Ascending aorta (tissue), 2 donors: ENCODE measurements around the gene FBXO40. TPM values are rescaled to one million over a fixed set of nuclear protein-coding genes. Genes with fewer than 3 reads are reported as not detected.

Source experiments
- DNase-seq, 2 donors: peaks; one replicate each; pipeline ENCODE4 v3.0.0-alpha.2; 2019; ENCODE audit warnings: low spot score in 2 of 2
- H3K27ac ChIP-seq, 2 donors: fragments of 200-600 bp; sonication (generic); one replicate each; pipeline ENCODE4 v1.5.1; 2016 to 2017; ENCODE audit warnings: mild to moderate bottlenecking in 1 of 2
- H3K27me3 ChIP-seq: fragments of 200-600 bp; sonication (generic); one replicate; pipeline ENCODE4 v1.5.1; 2017
- H3K36me3 ChIP-seq, 2 donors: fragments of 200-600 bp; sonication (generic); one replicate each; pipeline ENCODE4 v1.5.1; 2016
- H3K4me1 ChIP-seq, 2 donors: fragments of 200-600 bp; sonication (generic); one replicate each; pipeline ENCODE4 v1.5.1; 2016 to 2017; ENCODE audit warnings: mild to moderate bottlenecking in 1 of 2
- H3K4me3 ChIP-seq, 2 donors: fragments of 200-600 bp; sonication (generic); one replicate each; pipeline ENCODE4 v1.5.1; 2016 to 2017; ENCODE audit warnings: mild to moderate bottlenecking in 1 of 2
- H3K9me3 ChIP-seq, 2 donors: fragments of 200-600 bp; sonication (generic); one replicate each; pipeline ENCODE4 v1.5.1; 2016
- CTCF ChIP-seq, 3 experiments: fragments of 200-600 bp in 2 of 3; fragments of 450-650 bp in 1 of 3; sonication (generic) in 2 of 3; IDR thresholded peaks; one replicate each; pipeline ENCODE4 v1.5.1; 2016 to 2019; ENCODE audit warnings: antibody characterized with exemption in 3 of 3, mild to moderate bottlenecking in 1 of 3, moderate library complexity in 1 of 3
- intact Hi-C: fragments of 100-400 bp; cut with DNase I; formaldehyde crosslinking; loops from one replicate; pipeline ENCODE4 v1.15.1; 2023
- total RNA-seq: library from RNA; depleted of rRNA; stranded (reverse); fragments of >200 nt; gene quantifications from one replicate; pipeline ENCODE4 v1.1.0, GENCODE V29; 2016

FBXO40 gene
- total RNA-seq, 1 donor from 2014 or later = not detected

GRCh38 chr3:121630355-121630754, 37.2 kb downstream of the FBXO40 start:
- intact Hi-C loops = no loop called here
- DNase-seq = no peak
- Histone ChIP-seq H3K27me3 (no peaks in the 10 kb centered on the region), H3K4me3 (no peak overlapping the region), H3K36me3 (no peaks in the 10 kb centered on the region), H3K4me1 (no peaks in the 10 kb centered on the region), H3K9me3 (no peaks in the 10 kb centered on the region), H3K27ac (no peak overlapping the region)
- TF ChIP-seq CTCF (IDR thresholded peaks at IDR 0.05) = no peak

- H3K4me1 ChIP-seq = no peaks in the 10 kb centered on the region
- H3K36me3 ChIP-seq = no peaks in the 10 kb centered on the region
- H3K27me3 ChIP-seq = no peaks in the 10 kb centered on the region
- no peak overlapping the region for H3K4me3 ChIP-seq
- no peak for DNase-seq
- H3K27ac ChIP-seq = no peak overlapping the region
- no peaks in the 10 kb centered on the region for H3K9me3 ChIP-seq
- no peak for TF ChIP-seq CTCF (IDR thresholded peaks at IDR 0.05)
- intact Hi-C loops = no loop called here
Measured at GRCh38 chr3:121637922-121638321, 44.7 kb downstream of the FBXO40 start.

GRCh38 chr3:121641127-121641526, 47.9 kb downstream of the FBXO40 start:
- H3K4me1 ChIP-seq = no peaks in the 10 kb centered on the region
- no peaks in the 10 kb centered on the region for H3K36me3 ChIP-seq
- no peak overlapping the region for H3K27ac ChIP-seq
- no peak for DNase-seq
- H3K4me3 ChIP-seq = no peak overlapping the region
- intact Hi-C loops = no loop called here
- TF ChIP-seq CTCF (IDR thresholded peaks at IDR 0.05) = no peak
- no peaks in the 10 kb centered on the region for H3K9me3 ChIP-seq
- H3K27me3 ChIP-seq = no peaks in the 10 kb centered on the region

- Histone ChIP-seq H3K27me3 (no peaks in the 10 kb centered on the region), H3K27ac (no peak overlapping the region), H3K4me1 (no peaks in the 10 kb centered on the region), H3K9me3 (no peaks in the 10 kb centered on the region), H3K4me3 (no peak overlapping the region), H3K36me3 (no peaks in the 10 kb centered on the region)
- no peak for TF ChIP-seq CTCF (IDR thresholded peaks at IDR 0.05)
- no peak for DNase-seq
- intact Hi-C loops = no loop called here
Measured at GRCh38 chr3:121642601-121643314, 49.6 kb downstream of the FBXO40 start.

GRCh38 chr3:121645054-121645453, 51.9 kb downstream of the FBXO40 start:
- intact Hi-C loops = loop anchor here (5.0 kb wide), 1 partner anchor 98 kb away; the partner anchor contains the start of gene POLQ
- Histone ChIP-seq H3K4me3 (no peak overlapping the region), H3K9me3 (peaks cover 0 to 4% of the 10 kb centered on the region in 2 donors), H3K4me1 (peaks cover 0 to 6% of the 10 kb centered on the region in 2 donors), H3K36me3 (no peaks in the 10 kb centered on the region), H3K27ac (no peak overlapping the region), H3K27me3 (no peaks in the 10 kb centered on the region)
- no peak for TF ChIP-seq CTCF (IDR thresholded peaks at IDR 0.05)
- DNase-seq = no peak
